Fibroblast of lung (primary cell): ENCODE data around the gene HAT1. TPM values are rescaled to one million over a fixed set of nuclear protein-coding genes. Genes with fewer than 3 reads are reported as not detected.
A peak's percentile ranks its signal among the peaks of the same experiment; 100 is the strongest.

Experiments used
- DNase-seq, 2 donors: peaks; one replicate each; pipeline versions ENCODE4 v3.0.0 to v3.0.0-alpha.2; 2010; ENCODE audit warnings: low read depth in 2 of 2
- H2AFZ ChIP-seq: 2 replicates; pipeline ENCODE4 v1.5.1; 2012; ENCODE audit warnings: low read length, control low read depth, inconsistent platforms
- H3K27ac ChIP-seq: 2 replicates; pipeline ENCODE4 v1.5.1; 2011; ENCODE audit warnings: low read length, control low read depth; ENCODE audit not compliant: insufficient read depth
- H3K27me3 ChIP-seq: 2 replicates; pipeline ENCODE4 v1.5.1; 2011; ENCODE audit warnings: mild to moderate bottlenecking, low read length; ENCODE audit not compliant: control insufficient read depth, insufficient read depth
- H3K36me3 ChIP-seq: 2 replicates; pipeline ENCODE4 v1.5.1; 2011; ENCODE audit warnings: low read length; ENCODE audit not compliant: control insufficient read depth, insufficient read depth
- H3K4me1 ChIP-seq: 2 replicates; pipeline ENCODE4 v1.5.1; 2011; ENCODE audit warnings: low read length; ENCODE audit not compliant: control insufficient read depth, insufficient read depth; ENCODE audit errors: extremely low read depth
- H3K4me2 ChIP-seq: 2 replicates; pipeline ENCODE4 v1.5.1; 2011; ENCODE audit warnings: low read length, control low read depth; ENCODE audit not compliant: insufficient read depth; ENCODE audit errors: extremely low read depth
- H3K4me3 ChIP-seq, 4 experiments: fragments of 200-600 bp in 1 of 4; sonication (generic) in 1 of 4; replicated peaks in 1 of 4; 2 replicates each; pipeline ENCODE4 v1.5.1; 2011 to 2016; ENCODE audit warnings: low read length in 4 of 4, low read depth in 3 of 4, mild to moderate bottlenecking in 3 of 4, control low read depth in 2 of 4, inconsistent platforms in 1 of 4, mixed read lengths in 1 of 4; ENCODE audit not compliant: insufficient read depth in 1 of 4; ENCODE audit errors: control extremely low read depth in 1 of 4
- H3K79me2 ChIP-seq: 2 replicates; pipeline ENCODE4 v1.5.1; 2012; ENCODE audit warnings: mild to moderate bottlenecking, low read length, inconsistent platforms; ENCODE audit not compliant: control insufficient read depth, insufficient read depth
- H3K9ac ChIP-seq: 2 replicates; pipeline ENCODE4 v1.5.1; 2011; ENCODE audit warnings: mild to moderate bottlenecking, low read length, control low read depth; ENCODE audit not compliant: insufficient read depth
- H3K9me3 ChIP-seq: 2 replicates; pipeline ENCODE4 v1.5.1; 2012; ENCODE audit warnings: low read depth, low read length; ENCODE audit not compliant: control insufficient read depth, insufficient read depth
- H4K20me1 ChIP-seq: 2 replicates; pipeline ENCODE4 v1.5.1; 2011; ENCODE audit warnings: low read length; ENCODE audit not compliant: control insufficient read depth, insufficient read depth; ENCODE audit errors: extremely low read depth
- EZH2 ChIP-seq: IDR thresholded peaks from 2 replicates; pipeline ENCODE4 v1.5.1; 2012; ENCODE audit warnings: low read length, control low read depth, mild to moderate bottlenecking; ENCODE audit errors: missing control alignments
- polyA plus RNA-seq, 2 donors: library from polyadenylated mRNA; depleted of rRNA in 1 of 2; stranded (reverse) in 1 of 2; unstranded in 1 of 2; fragments of >200 nt; gene quantifications; 2 replicates each; pipeline ENCODE4 v1.2.1, GENCODE V29; 2011 to 2012; ENCODE audit warnings: missing spikeins in 1 of 2
- total RNA-seq: library from RNA; depleted of rRNA; stranded (reverse); fragments of >200 nt; gene quantifications from 2 replicates; pipeline ENCODE4 v1.2.1, GENCODE V29; 2014
- TF ChIP-seq, protein P1 (sequence below), 2 donors: IDR thresholded peaks in 1 of 2; conservative IDR thresholded peaks in 1 of 2; 1 replicate in 1 of 2; 2 replicates in 1 of 2; pipeline ENCODE4 v1.5.1; 2011 to 2012; ENCODE audit warnings: low read length in 2 of 2, control low read depth in 1 of 2, inconsistent platforms in 1 of 2, low read depth in 1 of 2, mild to moderate bottlenecking in 1 of 2

Gene HAT1
- total and polyA plus RNA-seq, 2 donors (not counting 1 experiment from before 2014, with no cell fraction given): 23.0 to 57.7 TPM

DNA sequence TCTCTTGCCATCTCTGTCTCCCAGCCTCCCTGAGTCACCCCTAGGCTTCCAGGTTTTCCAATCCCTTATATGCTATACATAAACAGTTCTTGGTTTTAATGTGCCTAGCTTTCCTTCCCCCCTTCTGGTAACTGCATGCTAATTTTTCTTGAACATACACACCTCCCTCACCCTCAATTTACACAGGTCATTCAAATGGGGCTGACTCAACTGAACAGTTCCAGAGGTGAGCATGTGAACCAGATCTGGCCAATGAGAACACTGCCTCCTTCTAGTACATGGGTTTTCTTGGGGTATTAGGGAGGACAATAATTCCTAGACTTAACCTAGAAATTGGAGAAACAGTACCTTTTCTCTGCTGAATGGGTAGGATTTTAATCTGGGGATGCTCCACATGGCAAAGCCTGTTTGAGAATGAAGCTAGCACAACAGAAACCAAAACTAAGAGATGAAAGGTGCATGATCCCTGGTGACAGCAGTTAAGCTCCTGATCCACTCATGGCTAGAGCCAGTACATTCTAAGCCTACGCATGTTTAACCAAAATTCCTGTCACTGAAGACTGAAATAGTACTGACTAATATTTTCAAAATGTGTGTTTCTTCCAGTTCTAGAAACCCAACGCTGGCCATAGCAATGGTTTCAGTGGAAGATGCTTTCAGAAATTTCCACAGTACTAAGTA lies 40.0 kb upstream of the HAT1 start:
- Histone ChIP-seq H3K9ac (no peak overlapping the region), H3K36me3 (no peaks in the 10 kb centered on the region), H3K27ac (no peak overlapping the region), H3K4me2 (no peak overlapping the region), H4K20me1 (no peaks in the 10 kb centered on the region), H2AFZ (no peak overlapping the region), H3K4me1 (no peaks in the 10 kb centered on the region), H3K27me3 (no peaks in the 10 kb centered on the region), H3K9me3 (no peaks in the 10 kb centered on the region), H3K79me2 (no peaks in the 10 kb centered on the region), H3K4me3 (no peak overlapping the region)
- DNase-seq: peak in 1 of 2 donors; percentile 20
- no peak for TF ChIP-seq EZH2
- TF ChIP-seq, protein P1, sequence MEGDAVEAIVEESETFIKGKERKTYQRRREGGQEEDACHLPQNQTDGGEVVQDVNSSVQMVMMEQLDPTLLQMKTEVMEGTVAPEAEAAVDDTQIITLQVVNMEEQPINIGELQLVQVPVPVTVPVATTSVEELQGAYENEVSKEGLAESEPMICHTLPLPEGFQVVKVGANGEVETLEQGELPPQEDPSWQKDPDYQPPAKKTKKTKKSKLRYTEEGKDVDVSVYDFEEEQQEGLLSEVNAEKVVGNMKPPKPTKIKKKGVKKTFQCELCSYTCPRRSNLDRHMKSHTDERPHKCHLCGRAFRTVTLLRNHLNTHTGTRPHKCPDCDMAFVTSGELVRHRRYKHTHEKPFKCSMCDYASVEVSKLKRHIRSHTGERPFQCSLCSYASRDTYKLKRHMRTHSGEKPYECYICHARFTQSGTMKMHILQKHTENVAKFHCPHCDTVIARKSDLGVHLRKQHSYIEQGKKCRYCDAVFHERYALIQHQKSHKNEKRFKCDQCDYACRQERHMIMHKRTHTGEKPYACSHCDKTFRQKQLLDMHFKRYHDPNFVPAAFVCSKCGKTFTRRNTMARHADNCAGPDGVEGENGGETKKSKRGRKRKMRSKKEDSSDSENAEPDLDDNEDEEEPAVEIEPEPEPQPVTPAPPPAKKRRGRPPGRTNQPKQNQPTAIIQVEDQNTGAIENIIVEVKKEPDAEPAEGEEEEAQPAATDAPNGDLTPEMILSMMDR (conservative IDR thresholded peaks at IDR 0.05 in 1 of 2, IDR thresholded peaks at IDR 0.05 in 1 of 2; ENCODE audit: low read depth in 1 of 2, low read length in 2 of 2): no peak

DNA sequence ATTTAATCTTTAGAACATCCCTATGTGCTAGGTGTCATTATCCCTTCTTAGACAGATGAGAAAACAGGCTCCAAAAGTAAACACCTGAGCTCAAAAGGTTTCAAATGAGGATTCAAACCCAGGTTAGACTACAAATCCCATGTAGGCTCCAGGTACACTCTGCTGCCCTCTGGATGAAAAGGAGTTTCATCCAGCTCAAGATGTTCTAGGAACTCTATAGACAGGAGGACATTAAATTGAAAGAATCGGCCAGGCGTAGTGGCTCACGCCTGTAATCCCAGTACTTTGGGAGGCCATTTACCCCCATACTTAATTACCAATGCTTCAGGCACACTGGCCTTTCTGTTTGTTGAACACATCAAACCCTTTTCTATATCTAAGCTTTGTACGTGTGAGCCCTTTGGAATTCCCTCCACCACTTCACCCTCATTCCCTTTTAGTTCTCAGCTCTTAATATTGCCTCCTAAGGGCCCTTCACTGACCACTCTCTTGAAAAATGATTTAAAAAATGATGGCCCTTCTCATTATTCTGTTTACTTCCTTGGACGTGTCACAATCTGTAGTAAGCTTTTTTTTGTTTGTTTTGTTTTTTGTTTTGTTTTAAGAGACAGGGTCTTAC lies 38.9 kb upstream of the HAT1 start:
- H3K36me3 ChIP-seq: no peaks in the 10 kb centered on the region
- DNase-seq: no peak
- H3K79me2 ChIP-seq: no peaks in the 10 kb centered on the region
- no peak overlapping the region for H3K9ac ChIP-seq
- H3K4me3 ChIP-seq: no peak overlapping the region
- H3K4me1 ChIP-seq: no peaks in the 10 kb centered on the region
- no peak overlapping the region for H3K4me2 ChIP-seq
- TF ChIP-seq, protein P1 (conservative IDR thresholded peaks at IDR 0.05 in 1 of 2, IDR thresholded peaks at IDR 0.05 in 1 of 2; ENCODE audit: low read depth in 1 of 2, low read length in 2 of 2): no peak
- TF ChIP-seq EZH2: no peak
- H3K27me3 ChIP-seq: no peaks in the 10 kb centered on the region
- H4K20me1 ChIP-seq: no peaks in the 10 kb centered on the region
- H2AFZ ChIP-seq: no peak overlapping the region
- H3K9me3 ChIP-seq: no peaks in the 10 kb centered on the region
- no peak overlapping the region for H3K27ac ChIP-seq

DNA sequence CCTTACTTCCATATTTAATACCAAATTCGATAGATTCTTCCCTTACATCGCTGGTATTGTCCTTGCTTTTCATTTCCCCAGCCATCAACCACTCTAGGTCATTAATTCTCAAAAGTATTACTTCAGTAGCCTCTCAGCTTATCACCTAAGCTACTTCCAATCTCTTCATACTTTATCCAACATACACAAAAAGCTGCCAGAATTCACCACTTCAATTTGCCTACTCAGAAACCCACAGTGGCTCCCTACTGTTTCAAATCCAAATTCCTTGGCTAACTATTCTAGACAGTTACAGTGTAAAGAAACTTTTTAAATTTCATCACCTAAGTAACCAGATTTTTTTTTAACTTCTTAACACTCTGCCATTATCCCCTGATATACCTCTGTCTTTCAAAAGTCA lies 32.9 kb upstream of the HAT1 start:
- Histone ChIP-seq H3K4me3 (no peak overlapping the region), H3K36me3 (no peaks in the 10 kb centered on the region), H3K4me2 (no peak overlapping the region), H4K20me1 (no peaks in the 10 kb centered on the region), H3K79me2 (peaks cover 4% of the 10 kb centered on the region), H3K9me3 (no peaks in the 10 kb centered on the region), H2AFZ (no peak overlapping the region), H3K9ac (no peak overlapping the region), H3K27ac (no peak overlapping the region), H3K27me3 (no peaks in the 10 kb centered on the region), H3K4me1 (no peaks in the 10 kb centered on the region)
- DNase-seq: peak in 1 of 2 donors; percentile 62
- no peak for TF ChIP-seq EZH2
